CD4-positive, CD25-positive, alpha-beta regulatory T cell (primary cell): Measurements from ENCODE around the gene GHR. TPM values are rescaled to one million over a fixed set of nuclear protein-coding genes. Genes with fewer than 3 reads are reported as not detected.

Experiments used
- ATAC-seq, 2 donors: fragments of 150-1000 bp; cut with Tn5 transposase; one replicate each; pipeline ENCODE4 v1.10.0; 2021; ENCODE audit warnings: low read depth in 2 of 2, moderate number of reproducible peaks in 2 of 2, moderate library complexity in 1 of 2
- DNase-seq, 3 donors: peaks; one replicate each; pipeline versions ENCODE4 v3.0.0 to v3.0.0-alpha.2; 2012 to 2022; ENCODE audit warnings: mixed read lengths in 1 of 3
- H3K27ac ChIP-seq: one replicate; pipeline ENCODE4 v1.7.0; 2013; ENCODE audit warnings: mild to moderate bottlenecking, low read length; ENCODE audit not compliant: insufficient read depth, poor library complexity, severe bottlenecking
- H3K27me3 ChIP-seq: one replicate; pipeline ENCODE4 v1.7.0; 2013; ENCODE audit warnings: low read length; ENCODE audit not compliant: control insufficient read depth, insufficient read depth
- H3K36me3 ChIP-seq: one replicate; pipeline ENCODE4 v1.7.0; 2013; ENCODE audit warnings: mild to moderate bottlenecking, low read length, moderate library complexity; ENCODE audit not compliant: control insufficient read depth, insufficient read depth
- H3K4me1 ChIP-seq: 2 replicates; pipeline ENCODE4 v1.7.0; 2013; ENCODE audit warnings: mild to moderate bottlenecking, low read length; ENCODE audit not compliant: insufficient read depth, control insufficient read depth, poor library complexity, severe bottlenecking
- H3K4me3 ChIP-seq: one replicate; pipeline ENCODE4 v1.7.0; 2013; ENCODE audit warnings: low read depth, mild to moderate bottlenecking, low read length, moderate library complexity
- H3K9me3 ChIP-seq, 2 experiments: 1 replicate in 1 of 2; 2 replicates in 1 of 2; pipeline ENCODE4 v1.7.0; 2013; ENCODE audit warnings: low read length in 2 of 2, mild to moderate bottlenecking in 1 of 2, moderate library complexity in 1 of 2; ENCODE audit not compliant: control insufficient read depth in 2 of 2
- H3K27ac Mint-ChIP-seq, 3 donors: one replicate each; pipeline ENCODE4 v1.8.0; 2020 to 2022; ENCODE audit warnings: mild to moderate bottlenecking in 3 of 3, mixed read lengths in 3 of 3, moderate library complexity in 2 of 3
- H3K27me3 Mint-ChIP-seq: one replicate; pipeline ENCODE4 v1.8.0; 2022; ENCODE audit warnings: mild to moderate bottlenecking, mixed read lengths
- H3K36me3 Mint-ChIP-seq: one replicate; pipeline ENCODE4 v1.8.0; 2020; ENCODE audit warnings: mixed read lengths
- H3K4me1 Mint-ChIP-seq, 4 donors: one replicate each; pipeline ENCODE4 v1.8.0; 2020 to 2022; ENCODE audit warnings: mixed read lengths in 4 of 4, mild to moderate bottlenecking in 1 of 4
- H3K4me3 Mint-ChIP-seq, 4 donors: one replicate each; pipeline ENCODE4 v1.8.0; 2020 to 2022; ENCODE audit warnings: mild to moderate bottlenecking in 4 of 4, mixed read lengths in 4 of 4, moderate library complexity in 3 of 4
- H3K9me3 Mint-ChIP-seq, 7 donors: one replicate each; pipeline ENCODE4 v1.8.0; 2020 to 2022; ENCODE audit warnings: mixed read lengths in 7 of 7, mild to moderate bottlenecking in 3 of 7, moderate library complexity in 2 of 7
- polyA plus RNA-seq, 4 donors: library from polyadenylated mRNA; unstranded; fragments of 300-500 nt; fragmentation: Illumina TruSeq; gene quantifications; one replicate each; pipeline ENCODE4 v1.2.3, GENCODE V29; 2021
- total RNA-seq: library from RNA; stranded (reverse); gene quantifications from one replicate; pipeline ENCODE4 v1.2.3, GENCODE V29; 2022

The GHR gene
- total and polyA plus RNA-seq, 5 donors from 2014 or later: not detected

- Mint-ChIP-seq H3K4me1 (peaks cover 0 to 5% (median 0%) of the 10 kb centered on the region in 4 donors), H3K36me3 (no peaks in the 10 kb centered on the region), H3K27ac (no peak overlapping the region), H3K4me3 (no peak overlapping the region), H3K27me3 (peaks cover 9% of the 10 kb centered on the region), H3K9me3 (peaks cover 0 to 2% (median 0%) of the 10 kb centered on the region in 7 donors)
- DNase-seq (no peak), ATAC-seq (no peak)
- H3K27ac ChIP-seq: no peak overlapping the region
- no peaks in the 10 kb centered on the region for H3K9me3 ChIP-seq
- H3K27me3 ChIP-seq: peaks cover 5% of the 10 kb centered on the region
- no peaks in the 10 kb centered on the region for H3K4me1 ChIP-seq
- H3K4me3 ChIP-seq: no peak overlapping the region
- no peaks in the 10 kb centered on the region for H3K36me3 ChIP-seq
Observed at GRCh38 chr5:42586625-42587024, 163.4 kb downstream of the GHR start.

GRCh38 chr5:42587096-42587723 lies 164.0 kb downstream of the GHR start:
- Mint-ChIP-seq H3K9me3 (peaks cover 0 to 2% (median 0%) of the 10 kb centered on the region in 7 donors), H3K27me3 (peaks cover 14% of the 10 kb centered on the region), H3K27ac (no peak overlapping the region), H3K36me3 (no peaks in the 10 kb centered on the region), H3K4me1 (peaks cover 0 to 5% (median 0%) of the 10 kb centered on the region in 4 donors), H3K4me3 (no peak overlapping the region)
- ATAC-seq (no peak), DNase-seq (no peak)
- H3K36me3 ChIP-seq: no peaks in the 10 kb centered on the region
- no peaks in the 10 kb centered on the region for H3K4me1 ChIP-seq
- H3K4me3 ChIP-seq: no peak overlapping the region
- H3K27ac ChIP-seq: no peak overlapping the region
- H3K27me3 ChIP-seq: peaks cover 5% of the 10 kb centered on the region
- no peaks in the 10 kb centered on the region for H3K9me3 ChIP-seq

GRCh38 chr5:42590566-42590965 lies 167.3 kb downstream of the GHR start:
- Mint-ChIP-seq H3K9me3 (peaks cover 0 to 3% (median 0%) of the 10 kb centered on the region in 7 donors), H3K27ac (no peak overlapping the region), H3K36me3 (no peaks in the 10 kb centered on the region), H3K4me1 (peaks cover 0 to 2% (median 0%) of the 10 kb centered on the region in 4 donors), H3K4me3 (no peak overlapping the region), H3K27me3 (peaks cover 16% of the 10 kb centered on the region)
- Histone ChIP-seq H3K27me3 (peaks cover 5% of the 10 kb centered on the region), H3K36me3 (no peaks in the 10 kb centered on the region), H3K9me3 (no peaks in the 10 kb centered on the region), H3K4me1 (no peaks in the 10 kb centered on the region), H3K27ac (no peak overlapping the region), H3K4me3 (no peak overlapping the region)
- ATAC-seq: no peak
- no peak for DNase-seq

- no peak overlapping the region for H3K27ac Mint-ChIP-seq
- peaks cover 16% of the 10 kb centered on the region for H3K27me3 Mint-ChIP-seq
- H3K9me3 ChIP-seq: no peaks in the 10 kb centered on the region
- no peak for DNase-seq
- peaks cover 5% of the 10 kb centered on the region for H3K27me3 ChIP-seq
- no peak overlapping the region for H3K4me3 Mint-ChIP-seq
- no peak overlapping the region for H3K27ac ChIP-seq
- H3K4me1 ChIP-seq: no peaks in the 10 kb centered on the region
- H3K4me1 Mint-ChIP-seq: peaks cover 0 to 2% (median 0%) of the 10 kb centered on the region in 4 donors
- no peak for ATAC-seq
- H3K4me3 ChIP-seq: no peak overlapping the region
- peaks cover 0 to 3% (median 0%) of the 10 kb centered on the region in 7 donors for H3K9me3 Mint-ChIP-seq
- H3K36me3 Mint-ChIP-seq: no peaks in the 10 kb centered on the region
- H3K36me3 ChIP-seq: no peaks in the 10 kb centered on the region
Observed at GRCh38 chr5:42591015-42591414, 167.8 kb downstream of the GHR start.

- no peak overlapping the region for H3K4me3 ChIP-seq
- H3K27ac ChIP-seq: no peak overlapping the region
- Mint-ChIP-seq H3K27me3 (peaks cover 12% of the 10 kb centered on the region), H3K36me3 (no peaks in the 10 kb centered on the region), H3K4me3 (no peak overlapping the region), H3K4me1 (peaks cover 0 to 2% (median 0%) of the 10 kb centered on the region in 4 donors), H3K9me3 (peaks cover 0 to 3% (median 0%) of the 10 kb centered on the region in 7 donors), H3K27ac (no peak overlapping the region)
- ATAC-seq (no peak), DNase-seq (no peak)
- no peaks in the 10 kb centered on the region for H3K36me3 ChIP-seq
- no peaks in the 10 kb centered on the region for H3K4me1 ChIP-seq
- no peaks in the 10 kb centered on the region for H3K9me3 ChIP-seq
- no peaks in the 10 kb centered on the region for H3K27me3 ChIP-seq
Observed at GRCh38 chr5:42592401-42593140, 169.3 kb downstream of the GHR start.

- H3K4me3 Mint-ChIP-seq: no peak overlapping the region
Observed at GRCh38 chr5:42593591-42593990, 170.4 kb downstream of the GHR start.

GRCh38 chr5:42595597-42595996 lies 172.4 kb downstream of the GHR start:
- H3K27me3 ChIP-seq: no peaks in the 10 kb centered on the region
- Mint-ChIP-seq H3K27ac (no peak overlapping the region), H3K27me3 (peaks cover 7% of the 10 kb centered on the region), H3K4me3 (no peak overlapping the region), H3K9me3 (peaks cover 0 to 3% (median 0%) of the 10 kb centered on the region in 7 donors), H3K36me3 (no peaks in the 10 kb centered on the region), H3K4me1 (peaks cover 0 to 2% (median 0%) of the 10 kb centered on the region in 4 donors)
- DNase-seq (no peak), ATAC-seq (no peak)
- no peaks in the 10 kb centered on the region for H3K4me1 ChIP-seq
- H3K27ac ChIP-seq: no peak overlapping the region
- no peak overlapping the region for H3K4me3 ChIP-seq
- no peaks in the 10 kb centered on the region for H3K36me3 ChIP-seq
- H3K9me3 ChIP-seq: no peaks in the 10 kb centered on the region

More at GRCh38 chr5:42593591-42593990, 170.4 kb downstream of the GHR start:
- DNase-seq (no peak), ATAC-seq (no peak)
- H3K9me3 ChIP-seq: no peaks in the 10 kb centered on the region
- no peak overlapping the region for H3K4me3 ChIP-seq
- Mint-ChIP-seq H3K4me1 (peaks cover 0 to 2% (median 0%) of the 10 kb centered on the region in 4 donors), H3K36me3 (no peaks in the 10 kb centered on the region), H3K9me3 (peaks cover 0 to 3% (median 0%) of the 10 kb centered on the region in 7 donors), H3K27ac (no peak overlapping the region), H3K27me3 (peaks cover 9% of the 10 kb centered on the region)
- H3K27ac ChIP-seq: no peak overlapping the region
- no peaks in the 10 kb centered on the region for H3K36me3 ChIP-seq
- no peaks in the 10 kb centered on the region for H3K27me3 ChIP-seq
- H3K4me1 ChIP-seq: no peaks in the 10 kb centered on the region
